Prostate gland (tissue), 2 donors: ENCODE data around the gene GATD1. TPM values are rescaled to one million over a fixed set of nuclear protein-coding genes. Genes with fewer than 3 reads are reported as not detected.

Experiments
- DNase-seq: peaks from one replicate; pipeline ENCODE4 v3.0.0-alpha.2; 2019; ENCODE audit warnings: low spot score
- H3K27ac ChIP-seq, 2 donors: fragments of 200-600 bp; sonication (generic); 2 replicates each; pipeline ENCODE4 v1.5.1; 2017 to 2019
- H3K27me3 ChIP-seq: fragments of 200-600 bp; sonication (generic); replicated peaks from 2 replicates; pipeline ENCODE4 v1.5.1; 2019; ENCODE audit not compliant: insufficient read depth
- H3K36me3 ChIP-seq, 2 donors: fragments of 200-600 bp; sonication (generic); 1 replicate in 1 of 2; 2 replicates in 1 of 2; pipeline versions ENCODE4 v1.5.1 to v1.8.1; 2017 to 2019
- H3K4me1 ChIP-seq: fragments of 200-600 bp; sonication (generic); replicated peaks from 2 replicates; pipeline ENCODE4 v1.5.1; 2019
- H3K4me3 ChIP-seq, 2 donors: fragments of 200-600 bp; sonication (generic); 2 replicates each; pipeline ENCODE4 v1.5.1; 2017 to 2019
- H3K9me3 ChIP-seq: fragments of 200-600 bp; sonication (generic); 2 replicates; pipeline ENCODE4 v1.5.1; 2017
- CTCF ChIP-seq, 4 experiments: fragments of 200-600 bp in 2 of 4; fragments of 450-650 bp in 2 of 4; sonication (generic) in 2 of 4; IDR thresholded peaks; 1 replicate in 3 of 4; 2 replicates in 1 of 4; pipeline ENCODE4 v1.5.1; 2016 to 2019; ENCODE audit warnings: antibody characterized with exemption in 4 of 4, mild to moderate bottlenecking in 2 of 4, moderate library complexity in 2 of 4
- POLR2A ChIP-seq: fragments of 450-650 bp; IDR thresholded peaks from one replicate; pipeline ENCODE4 v1.6.1; 2016; ENCODE audit warnings: antibody characterized with exemption, mild to moderate bottlenecking
- POLR2AphosphoS5 ChIP-seq: sonication (generic); formaldehyde crosslinking; IDR thresholded peaks from one replicate; pipeline ENCODE4 v1.6.1; 2017; ENCODE audit warnings: antibody characterized with exemption
- WGBS: methylation state at CpG from one replicate; pipeline ENCODE4 v1.1.5; 2018; 5-methylcytosine and 5-hydroxymethylcytosine counted together
- intact Hi-C: fragments of 100-400 bp; cut with DNase I; formaldehyde crosslinking; loops from one replicate; pipeline ENCODE4 v1.14.2; 2022
- total RNA-seq, 2 donors: library from RNA; depleted of rRNA; stranded (reverse); fragments of >200 nt; gene quantifications; one replicate each; pipeline ENCODE4 v1.1.0, GENCODE V29; 2016

Gene GATD1
- total RNA-seq, 2 donors from 2014 or later, result 29.9 to 72.3 TPM

GRCh38 chr11:728901-729491, 48.3 kb downstream of the GATD1 start:
- Histone ChIP-seq H3K9me3 (no peaks in the 10 kb centered on the region), H3K4me1 (peaks cover 13% of the 10 kb centered on the region), H3K4me3 (no peak overlapping the region), H3K36me3 (no peaks in the 10 kb centered on the region), H3K27ac (no peak overlapping the region), H3K27me3 (no peaks in the 10 kb centered on the region)
- intact Hi-C loops, result no loop called here
- no peak for TF ChIP-seq POLR2AphosphoS5
- no peak for TF ChIP-seq POLR2A
- 72% methylated on average over 15 of the region's 15 CpGs for WGBS
- DNase-seq, result no peak

- intact Hi-C loops, result no loop called here
- no peaks in the 10 kb centered on the region for H3K36me3 ChIP-seq
- H3K27me3 ChIP-seq, result no peaks in the 10 kb centered on the region
- WGBS, result 48% methylated on average over 23 of the region's 31 CpGs
- H3K4me1 ChIP-seq, result peaks cover 13% of the 10 kb centered on the region
- peak; percentile 70 for TF ChIP-seq POLR2AphosphoS5
- peak; percentile 94 to 99 (median 97) for TF ChIP-seq CTCF (IDR thresholded peaks at IDR 0.05)
- no peak for TF ChIP-seq POLR2A
- no peak overlapping the region for H3K4me3 ChIP-seq
- DNase-seq, result peak; percentile 80
- H3K9me3 ChIP-seq, result no peaks in the 10 kb centered on the region
- peak overlapping the region in 1 of 2 donors; percentile 4 for H3K27ac ChIP-seq
Observed at GRCh38 chr11:727859-728748, 49.2 kb downstream of the GATD1 start.

GRCh38 chr11:727281-727701, 50.0 kb downstream of the GATD1 start:
- no peaks in the 10 kb centered on the region for H3K27me3 ChIP-seq
- H3K4me1 ChIP-seq, result peaks cover 13% of the 10 kb centered on the region
- no peak overlapping the region for H3K4me3 ChIP-seq
- intact Hi-C loops, result no loop called here
- H3K9me3 ChIP-seq, result no peaks in the 10 kb centered on the region
- 86% methylated on average over 12 of the region's 12 CpGs for WGBS
- H3K36me3 ChIP-seq, result no peaks in the 10 kb centered on the region
- no peak for DNase-seq
- TF ChIP-seq POLR2A, result no peak
- TF ChIP-seq POLR2AphosphoS5, result no peak
- no peak for TF ChIP-seq CTCF (IDR thresholded peaks at IDR 0.05)
- H3K27ac ChIP-seq, result peak overlapping the region in 1 of 2 donors; percentile 4

- peaks cover 13% of the 10 kb centered on the region for H3K4me1 ChIP-seq
- WGBS, result 10% methylated on average over 60 of the region's 61 CpGs
- DNase-seq, result peak; percentile 75
- H3K27me3 ChIP-seq, result no peaks in the 10 kb centered on the region
- H3K36me3 ChIP-seq, result no peaks in the 10 kb centered on the region
- H3K9me3 ChIP-seq, result no peaks in the 10 kb centered on the region
- H3K27ac ChIP-seq, result peak overlapping the region; percentile 74 to 76
- no peak for TF ChIP-seq CTCF (IDR thresholded peaks at IDR 0.05)
- peak; percentile 29 for TF ChIP-seq POLR2A
- TF ChIP-seq POLR2AphosphoS5, result peak; percentile 43
- intact Hi-C loops, result no loop called here
- peak overlapping the region; percentile 11 to 23 for H3K4me3 ChIP-seq
Observed at GRCh38 chr11:726278-727220, 50.7 kb downstream of the GATD1 start.
